ENCODE results near the gene PADI1.

The PADI1 gene

DNA sequence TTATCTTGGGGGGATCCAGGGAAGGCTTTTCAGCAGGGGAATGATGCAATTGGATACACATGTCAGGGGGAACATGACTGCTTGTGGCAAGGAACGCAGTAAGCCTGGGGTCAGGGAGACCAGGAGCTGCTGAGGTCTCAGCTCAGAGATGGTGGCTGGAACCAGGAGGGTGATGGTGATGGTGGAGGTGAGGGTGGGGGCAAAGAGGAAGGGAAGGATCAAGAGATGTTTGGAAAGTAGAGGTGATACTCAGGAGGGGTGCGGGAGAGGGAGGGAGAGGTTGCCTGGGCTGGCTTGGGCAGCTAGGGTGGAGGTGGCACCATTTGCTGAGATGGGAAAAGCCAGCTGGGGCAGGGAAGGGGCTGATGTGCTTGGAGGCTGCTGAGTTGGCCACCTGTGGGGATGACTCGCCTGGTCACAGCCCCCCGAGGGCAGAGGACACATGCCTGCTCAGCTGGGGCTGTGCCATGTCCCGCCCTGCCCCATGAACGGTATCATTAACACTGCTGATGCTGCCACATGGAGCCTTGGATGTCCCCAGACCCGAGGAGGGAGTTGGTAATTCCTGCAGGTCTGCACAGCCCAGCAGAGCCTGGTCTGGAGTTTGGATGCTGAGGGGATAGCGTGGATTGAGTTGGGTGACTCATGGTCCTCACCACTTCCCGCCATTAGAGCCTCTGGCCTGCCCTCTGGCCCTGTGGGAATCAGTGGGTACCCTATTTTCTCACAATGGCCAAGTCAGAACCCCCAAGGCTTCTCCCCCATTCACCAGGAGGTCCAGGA is 6.3 kb upstream of the PADI1 start:
- DNase-seq, result peak; percentile 51

DNA sequence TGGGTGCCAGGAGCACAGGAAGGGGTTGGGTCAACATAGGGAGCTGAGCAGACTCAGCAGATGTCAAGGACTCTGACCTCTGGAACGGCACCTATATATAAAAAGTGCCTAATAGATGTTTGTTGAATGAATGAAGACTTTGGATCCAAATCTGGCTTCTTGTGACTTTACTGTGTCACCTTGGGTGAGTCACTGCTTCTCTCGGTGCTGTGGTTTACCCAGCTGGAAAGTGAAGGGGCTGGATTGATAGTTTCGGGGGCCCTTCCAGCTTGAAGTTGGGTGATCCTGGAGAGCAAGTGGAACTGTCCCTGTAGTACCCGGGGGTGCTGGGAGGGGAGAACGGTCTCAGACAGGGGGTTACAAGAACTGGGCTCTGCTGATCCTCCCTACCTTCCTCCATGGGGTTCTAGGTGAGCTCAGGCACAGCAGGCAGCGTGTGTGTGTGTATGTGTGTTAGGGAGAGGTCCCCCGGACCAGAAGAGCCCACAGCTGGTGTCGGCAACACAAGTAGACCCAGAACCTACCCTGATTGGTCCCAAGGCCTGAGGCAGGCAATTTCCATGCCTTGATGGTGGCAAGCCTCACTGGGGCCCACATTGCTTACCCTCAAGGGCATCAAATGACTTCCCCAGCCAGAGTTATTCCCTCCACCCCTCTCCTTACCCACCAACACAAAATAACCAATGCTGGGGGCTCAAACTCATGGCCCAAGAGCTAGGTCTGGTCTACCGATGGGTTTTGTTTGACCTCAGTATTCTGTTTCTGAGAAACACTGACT is 5.5 kb upstream of the PADI1 start:
- DNase-seq, result peak; percentile 22

GRCh38 chr1:17200246-17200645 is 4.7 kb upstream of the PADI1 start:
- DNase-seq, result no peak

GRCh38 chr1:17200756-17201155 is 4.2 kb upstream of the PADI1 start:
- no peak for DNase-seq

DNA sequence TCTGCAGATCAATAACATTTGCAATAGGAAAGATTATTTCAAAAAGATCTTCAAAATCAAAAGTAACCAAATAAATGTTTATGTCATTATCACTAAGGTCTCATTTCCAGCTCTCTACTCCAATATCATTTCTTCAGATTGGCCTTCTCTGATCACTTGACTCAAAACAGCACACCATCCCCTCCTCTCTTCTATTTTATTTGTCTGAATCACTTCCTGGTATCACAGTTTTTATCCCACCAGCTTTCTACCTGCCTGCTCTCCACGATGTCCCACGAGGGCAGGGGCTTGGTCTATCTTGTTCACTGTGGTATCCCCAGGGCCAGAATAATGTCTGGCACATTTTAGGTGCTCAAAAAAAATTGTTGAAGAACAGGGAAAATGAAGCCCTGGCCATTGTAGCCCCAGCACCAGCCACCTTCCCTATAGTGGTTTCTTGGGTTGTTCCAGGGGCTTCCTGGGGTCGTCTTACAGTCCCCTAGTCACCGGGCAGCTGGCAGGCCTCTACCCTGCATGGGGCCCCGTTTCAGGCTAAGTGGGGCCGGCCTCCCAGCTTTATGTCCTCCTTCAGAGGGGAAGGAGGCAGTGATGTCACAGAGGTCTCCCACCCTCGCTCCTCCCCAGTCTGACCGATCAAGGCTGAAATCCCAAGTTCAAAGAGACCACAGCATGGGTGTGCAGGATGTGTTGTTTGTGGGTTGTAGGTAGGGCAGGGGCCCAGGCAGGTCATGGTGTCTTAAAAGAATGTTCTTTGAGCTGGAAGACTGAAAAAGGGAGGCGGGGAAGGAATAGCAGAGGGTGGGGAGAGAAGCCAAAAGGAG is 3.5 kb upstream of the PADI1 start:
- peak; percentile 62 for DNase-seq

- DNase-seq, result no peak
Observed at GRCh38 chr1:17205652-17206051, 724 bp downstream of the PADI1 start.

GRCh38 chr1:17206196-17206595 is 1.3 kb downstream of the PADI1 start:
- no peak for DNase-seq

GRCh38 chr1:17207046-17207445 is 2.1 kb downstream of the PADI1 start:
- no peak for DNase-seq

GRCh38 chr1:17207540-17207939 is 2.6 kb downstream of the PADI1 start:
- DNase-seq, result no peak

GRCh38 chr1:17207966-17208418 is 3.1 kb downstream of the PADI1 start:
- peak; percentile 72 for DNase-seq

DNA sequence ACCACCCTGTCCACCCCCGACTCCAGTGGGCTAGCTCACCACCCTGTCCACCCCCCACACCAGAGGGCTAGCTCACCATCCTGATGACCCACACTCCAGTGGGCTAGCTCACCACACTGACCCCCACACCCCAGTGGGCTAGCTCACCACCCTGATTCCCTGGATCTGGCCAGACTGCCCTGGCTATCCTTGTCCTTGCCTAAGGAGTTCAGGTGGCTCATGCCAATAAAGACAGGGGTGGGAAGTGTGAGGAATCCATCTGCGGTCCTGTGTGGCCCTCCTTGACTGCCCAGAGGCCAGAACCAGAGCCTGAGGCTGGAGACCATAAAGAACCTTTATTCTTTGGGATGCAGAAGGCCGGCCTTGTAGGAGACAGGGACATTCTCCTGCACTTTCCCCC is 3.6 kb downstream of the PADI1 start:
- no peak for DNase-seq

- no peak for DNase-seq
Observed at GRCh38 chr1:17209430-17209829, 4.5 kb downstream of the PADI1 start.

- DNase-seq, result no peak
Observed at GRCh38 chr1:17210176-17210575, 5.2 kb downstream of the PADI1 start.

DNA sequence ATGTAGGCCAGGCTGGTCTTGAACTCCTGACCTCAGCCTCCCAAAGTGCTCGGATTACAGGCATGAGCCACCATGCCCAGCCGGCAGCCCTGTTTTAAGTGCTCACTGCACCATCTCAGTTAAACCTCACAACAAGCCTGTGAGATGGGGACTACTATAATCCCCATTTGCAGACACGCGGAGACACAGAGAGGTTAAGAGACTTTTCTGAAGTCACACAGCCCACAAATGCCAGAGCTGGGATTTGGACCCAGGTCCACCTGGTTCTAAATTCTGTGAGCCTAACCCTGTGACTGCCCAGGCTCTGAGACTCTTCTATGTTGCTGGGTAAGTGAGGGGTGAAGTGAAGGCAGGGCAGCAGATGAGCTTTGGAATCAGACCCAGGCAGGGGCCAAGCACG is 6.4 kb downstream of the PADI1 start:
- no peak for DNase-seq

GRCh38 chr1:17212009-17212408 is 7.1 kb downstream of the PADI1 start:
- no peak for DNase-seq

DNA sequence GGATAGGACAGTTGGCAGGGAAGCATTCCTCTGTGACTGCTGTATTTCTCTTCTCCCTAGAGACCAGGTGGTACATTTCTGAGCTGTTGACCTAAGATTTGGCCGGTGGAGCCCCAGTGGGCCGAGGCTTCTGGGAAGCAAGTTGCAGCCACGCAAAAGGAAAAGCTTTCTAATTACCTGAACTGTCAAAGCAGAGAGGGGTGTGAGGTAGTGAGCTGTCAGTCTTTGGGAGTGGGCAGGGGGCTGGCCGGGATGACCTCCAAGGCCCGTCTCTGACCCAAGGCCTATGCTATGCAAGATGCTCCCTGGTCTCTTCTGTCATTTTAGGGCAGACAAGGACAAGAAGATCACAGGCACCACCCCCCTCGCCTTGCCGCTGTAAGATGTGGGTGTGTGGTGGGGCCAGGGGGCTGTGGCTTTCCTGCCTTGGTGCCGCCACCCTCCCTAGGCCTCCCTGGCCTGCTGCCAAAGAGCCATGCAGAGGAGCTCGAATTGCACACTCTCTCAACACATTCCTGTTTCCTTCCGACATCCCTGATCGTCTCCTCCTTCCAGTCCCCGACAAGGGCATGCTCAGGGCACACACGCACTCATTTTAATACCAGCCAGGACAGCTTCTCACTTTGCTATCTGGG is 7.7 kb downstream of the PADI1 start:
- peak; percentile 79 for DNase-seq

GRCh38 chr1:17213148-17213781 is 8.3 kb downstream of the PADI1 start:
- no peak for DNase-seq

DNA sequence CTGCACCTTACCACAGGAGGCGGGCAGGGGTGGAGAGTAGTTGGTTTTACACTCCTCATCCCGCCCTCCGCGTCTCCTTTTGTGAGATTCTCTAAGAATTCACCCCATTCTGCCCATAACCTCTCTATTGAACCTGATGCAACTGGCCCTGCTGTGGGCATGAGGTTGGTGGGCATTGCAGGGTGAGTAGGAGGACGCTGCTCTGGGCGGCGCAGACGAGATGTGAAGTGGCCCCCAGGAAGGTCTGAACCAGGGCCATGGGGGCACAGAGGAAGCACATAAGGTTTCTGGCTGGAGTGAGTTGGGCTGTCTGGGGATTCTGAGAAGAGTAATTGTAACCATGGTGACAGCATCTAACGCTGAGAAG is 8.8 kb downstream of the PADI1 start:
- no peak for DNase-seq

- DNase-seq, result no peak
Observed at GRCh38 chr1:17214876-17215544, 10.1 kb downstream of the PADI1 start.

- DNase-seq, result no peak
Observed at GRCh38 chr1:17215545-17215890, 10.6 kb downstream of the PADI1 start.

- DNase-seq, result no peak
Observed at GRCh38 chr1:17216078-17216477, 11.2 kb downstream of the PADI1 start.

GRCh38 chr1:17217607-17218006 is 12.7 kb downstream of the PADI1 start:
- DNase-seq, result no peak
